Activated CD8-positive, alpha-beta memory T cell treated with anti-CD3 and anti-CD28 coated beads for 24 hours (primary cell): ENCODE results near the gene SAFB.
A peak's percentile ranks its signal among the peaks of the same experiment; 100 is the strongest.
"Not testable (repeated sequence)": the region's sequence is repeated elsewhere in the genome, so short reads cannot be mapped to it uniquely, and the experiment has no call there.

ENCODE experiments used
- DNase-seq: peaks from one replicate; pipeline ENCODE4 v3.0.0-alpha.2; 2020

Gene SAFB

GRCh38 chr19:5688262-5688881 is 65.5 kb downstream of the SAFB start:
- DNase-seq: not testable (repeated sequence)

- peak; percentile 100 for DNase-seq
Measured at GRCh38 chr19:5690125-5690954, 67.5 kb downstream of the SAFB start, which contains the start of gene RPL36. TSS of gene RPL36 (plus strand) at chr19:5690295. CDS start at chr19:5690508, 213 bp downstream.

- DNase-seq: peak; percentile 87
Measured at GRCh38 chr19:5690955-5691821, 68.3 kb downstream of the SAFB start.

- peak; percentile 78 for DNase-seq
Measured at GRCh38 chr19:5691822-5692722, 69.2 kb downstream of the SAFB start.

GRCh38 chr19:5692723-5693194 is 69.9 kb downstream of the SAFB start:
- DNase-seq: no peak

- peak; percentile 77 for DNase-seq
Measured at GRCh38 chr19:5693195-5694166, 70.6 kb downstream of the SAFB start.

GRCh38 chr19:5694167-5694955 is 71.5 kb downstream of the SAFB start:
- DNase-seq: no peak

GRCh38 chr19:5694956-5695648 is 72.2 kb downstream of the SAFB start:
- DNase-seq: no peak

GRCh38 chr19:5695649-5696195 is 72.8 kb downstream of the SAFB start:
- DNase-seq: no peak

GRCh38 chr19:5696196-5697021 is 73.5 kb downstream of the SAFB start:
- DNase-seq: no peak

- no peak for DNase-seq
Measured at GRCh38 chr19:5697022-5697889, 74.4 kb downstream of the SAFB start.

GRCh38 chr19:5697890-5698634 is 75.2 kb downstream of the SAFB start:
- DNase-seq: no peak

- DNase-seq: no peak
Measured at GRCh38 chr19:5698635-5699422, 75.9 kb downstream of the SAFB start.

GRCh38 chr19:5700455-5701092 is 77.7 kb downstream of the SAFB start:
- DNase-seq: no peak

GRCh38 chr19:5702053-5702410 is 79.1 kb downstream of the SAFB start:
- not testable (repeated sequence) for DNase-seq
